ENCODE results near the gene HOTAIR. TPM values are rescaled to one million over a fixed set of nuclear protein-coding genes. Genes with fewer than 3 reads are reported as not detected.

HOTAIR gene
- total RNA-seq, 1 experiment from 2014 or later: 7.9 TPM

DNA sequence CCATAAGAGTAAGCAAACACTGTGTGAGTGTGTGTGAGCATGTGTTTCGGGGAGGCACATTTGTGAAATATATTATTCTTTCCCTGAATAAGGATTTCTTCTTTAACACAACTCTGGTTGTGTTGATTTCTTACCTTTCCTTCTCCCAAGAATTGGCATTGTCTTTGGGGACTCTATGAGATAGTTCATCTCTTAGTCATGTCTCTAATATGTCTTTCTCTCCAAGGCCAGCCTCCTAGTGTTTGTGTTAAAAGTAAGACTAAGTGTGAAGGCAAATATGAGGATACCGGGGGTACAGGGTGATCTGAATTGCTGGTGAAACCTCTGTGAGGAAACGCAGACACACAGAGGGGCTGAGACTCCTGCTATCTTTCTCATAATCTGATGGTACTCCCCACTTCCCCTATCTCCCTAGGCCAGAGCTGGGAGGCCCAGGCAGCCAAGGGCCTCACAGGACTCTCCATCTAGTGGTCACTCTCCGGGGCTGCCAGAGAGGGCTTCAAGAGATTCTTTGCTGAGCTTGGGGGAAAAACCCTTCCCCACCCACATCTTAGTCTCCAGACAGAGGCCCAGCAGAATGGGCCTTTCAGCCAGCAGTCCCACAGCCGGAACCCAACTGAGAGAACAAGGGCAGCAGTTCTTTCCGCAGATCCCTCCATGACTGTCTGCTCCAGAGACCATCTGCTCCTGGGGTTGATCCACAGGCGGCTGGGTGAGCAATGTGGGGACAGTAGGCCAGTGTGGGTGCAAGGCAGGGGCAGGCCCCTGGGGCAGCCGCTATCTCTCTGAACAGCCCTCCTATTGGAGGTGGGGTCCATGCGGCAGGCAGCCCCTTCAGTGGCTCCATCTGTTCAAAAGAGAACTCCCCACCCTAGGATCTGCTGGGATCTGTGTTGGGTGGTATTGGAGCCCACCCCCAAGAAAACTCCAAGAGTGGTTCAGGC lies 25.8 kb downstream of the HOTAIR start:
- Histone ChIP-seq H3K9me2 (ENCODE audit: insufficient read depth) (no peaks in the 10 kb centered on the region), H3F3A (ENCODE audit: insufficient read depth, low read depth) (peaks cover 23% of the 10 kb centered on the region; the same call in 1 of the 2 replicates), H3K4me3 (no peak overlapping the region), H3K27ac (no peak overlapping the region), H3K4me1 (replicated peaks; ENCODE audit: insufficient read depth) (peaks cover 22% of the 10 kb centered on the region), H3K79me2 (ENCODE audit: low read depth) (peaks cover 12% of the 10 kb centered on the region; the same call in 1 of the 2 replicates), H3K4me2 (no peak overlapping the region), H3K9me3 (ENCODE audit: insufficient read depth, low read depth) (no peaks in the 10 kb centered on the region), H2AFZ (no peak overlapping the region), H3K27me3 (ENCODE audit: insufficient read depth, low read depth) (no peaks in the 10 kb centered on the region), H3K36me3 (ENCODE audit: low read depth) (peaks cover 5% of the 10 kb centered on the region; the same call in 1 of the 2 replicates), H4K20me1 (ENCODE audit: insufficient read depth) (no peaks in the 10 kb centered on the region)
- ChIA-PET POLR2A (ENCODE audit: unreplicated experiment) (no interaction called here), CTCF (interaction anchor here (1.0 kb wide), 1 partner anchor 13 kb away, joined by 12 read pairs; no protein-coding TSS in a partner anchor)
- peak in 1 of 2 experiments; percentile 40 for DNase-seq
- BruUV-seq (replicated peaks): no TSS peak
- intact Hi-C loops (cut with micrococcal nuclease; ENCODE audit: unreplicated experiment): no loop called here
- no peak for TF ChIP-seq EZH2 (IDR thresholded peaks at IDR 0.05; ENCODE audit: low read depth)
- TF ChIP-seq, protein P1, sequence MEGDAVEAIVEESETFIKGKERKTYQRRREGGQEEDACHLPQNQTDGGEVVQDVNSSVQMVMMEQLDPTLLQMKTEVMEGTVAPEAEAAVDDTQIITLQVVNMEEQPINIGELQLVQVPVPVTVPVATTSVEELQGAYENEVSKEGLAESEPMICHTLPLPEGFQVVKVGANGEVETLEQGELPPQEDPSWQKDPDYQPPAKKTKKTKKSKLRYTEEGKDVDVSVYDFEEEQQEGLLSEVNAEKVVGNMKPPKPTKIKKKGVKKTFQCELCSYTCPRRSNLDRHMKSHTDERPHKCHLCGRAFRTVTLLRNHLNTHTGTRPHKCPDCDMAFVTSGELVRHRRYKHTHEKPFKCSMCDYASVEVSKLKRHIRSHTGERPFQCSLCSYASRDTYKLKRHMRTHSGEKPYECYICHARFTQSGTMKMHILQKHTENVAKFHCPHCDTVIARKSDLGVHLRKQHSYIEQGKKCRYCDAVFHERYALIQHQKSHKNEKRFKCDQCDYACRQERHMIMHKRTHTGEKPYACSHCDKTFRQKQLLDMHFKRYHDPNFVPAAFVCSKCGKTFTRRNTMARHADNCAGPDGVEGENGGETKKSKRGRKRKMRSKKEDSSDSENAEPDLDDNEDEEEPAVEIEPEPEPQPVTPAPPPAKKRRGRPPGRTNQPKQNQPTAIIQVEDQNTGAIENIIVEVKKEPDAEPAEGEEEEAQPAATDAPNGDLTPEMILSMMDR (conservative IDR thresholded peaks at IDR 0.05): no peak

GRCh38 chr12:53947743-53948142 lies 27.0 kb downstream of the HOTAIR start:
- Histone ChIP-seq H3K9me2 (ENCODE audit: insufficient read depth) (no peaks in the 10 kb centered on the region), H3K4me2 (no peak overlapping the region), H3K4me3 (no peak overlapping the region), H3K36me3 (ENCODE audit: low read depth) (peaks cover 5% of the 10 kb centered on the region; the same call in 1 of the 2 replicates), H3K9me3 (ENCODE audit: insufficient read depth, low read depth) (no peaks in the 10 kb centered on the region), H4K20me1 (ENCODE audit: insufficient read depth) (no peaks in the 10 kb centered on the region), H3K4me1 (replicated peaks; ENCODE audit: insufficient read depth) (peaks cover 25% of the 10 kb centered on the region), H3F3A (ENCODE audit: insufficient read depth, low read depth) (peaks cover 15% of the 10 kb centered on the region; the same call in 1 of the 2 replicates), H3K79me2 (ENCODE audit: low read depth) (peaks cover 24% of the 10 kb centered on the region), H3K27ac (no peak overlapping the region), H2AFZ (no peak overlapping the region), H3K27me3 (ENCODE audit: insufficient read depth, low read depth) (no peaks in the 10 kb centered on the region)
- CTCF ChIA-PET: interaction anchor here (0.6 to 1.0 kb wide), 3 partner anchors 12 to 145 kb away, joined by 12 to 16 read pairs (median 12); no protein-coding TSS in a partner anchor
- BruUV-seq (replicated peaks): no TSS peak
- POLR2A ChIA-PET (ENCODE audit: unreplicated experiment): no interaction called here
- no peak for DNase-seq
- TF ChIP-seq, protein P1 (conservative IDR thresholded peaks at IDR 0.05): no peak
- TF ChIP-seq EZH2 (IDR thresholded peaks at IDR 0.05; ENCODE audit: low read depth): no peak
- intact Hi-C loops (cut with micrococcal nuclease; ENCODE audit: unreplicated experiment): no loop called here

DNA sequence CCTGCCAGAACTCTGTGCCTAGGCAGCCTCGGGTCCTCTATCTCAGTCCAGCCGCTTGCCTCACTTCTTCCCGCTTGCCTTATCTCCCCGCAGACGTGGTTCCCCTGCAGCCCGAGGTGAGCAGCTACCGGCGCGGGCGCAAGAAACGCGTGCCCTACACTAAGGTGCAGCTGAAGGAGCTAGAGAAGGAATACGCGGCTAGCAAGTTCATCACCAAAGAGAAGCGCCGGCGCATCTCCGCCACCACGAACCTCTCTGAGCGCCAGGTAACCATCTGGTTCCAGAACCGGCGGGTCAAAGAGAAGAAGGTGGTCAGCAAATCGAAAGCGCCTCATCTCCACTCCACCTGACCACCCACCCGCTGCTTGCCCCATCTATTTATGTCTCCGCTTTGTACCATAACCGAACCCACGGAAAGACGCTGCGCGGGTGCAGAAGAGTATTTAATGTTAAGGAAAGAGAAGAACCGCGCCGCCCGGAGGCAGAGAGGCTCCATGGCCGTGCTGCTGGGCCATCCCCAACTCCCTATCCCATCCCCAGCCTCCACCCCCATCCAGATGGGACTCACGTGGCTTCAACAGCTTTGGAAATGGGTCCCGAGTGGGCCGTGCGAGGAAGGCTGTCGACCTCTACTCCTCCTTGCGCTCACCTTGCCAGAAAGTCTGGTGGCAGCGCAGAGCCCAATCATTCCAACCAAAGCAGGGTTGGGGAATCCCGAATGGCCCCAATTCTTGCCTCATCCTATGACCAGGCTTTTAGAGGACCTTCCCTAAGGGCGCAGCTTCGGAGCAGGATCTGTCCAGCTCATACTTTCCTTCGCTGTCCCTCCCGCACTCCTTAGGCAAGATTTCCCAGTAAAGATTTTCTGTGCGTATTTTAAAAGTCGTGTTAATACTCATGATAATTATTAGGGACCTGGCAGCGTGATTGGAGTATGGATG lies 29.6 kb downstream of the HOTAIR start:
- CTCF ChIA-PET: no interaction called here
- no peak for DNase-seq
- POLR2A ChIA-PET (ENCODE audit: unreplicated experiment): interaction anchor here (0.6 kb wide), 2 partner anchors 75 to 83 kb away, joined by 6 to 7 read pairs; no protein-coding TSS in a partner anchor
- Histone ChIP-seq H3F3A (ENCODE audit: insufficient read depth, low read depth) (peaks cover 9% of the 10 kb centered on the region; the same call in 1 of the 2 replicates), H3K27me3 (ENCODE audit: insufficient read depth, low read depth) (no peaks in the 10 kb centered on the region), H3K27ac (no peak overlapping the region), H3K36me3 (ENCODE audit: low read depth) (peaks cover 5% of the 10 kb centered on the region; the same call in 1 of the 2 replicates), H3K9me2 (ENCODE audit: insufficient read depth) (no peaks in the 10 kb centered on the region), H3K4me2 (no peak overlapping the region), H3K4me3 (no peak overlapping the region), H3K79me2 (ENCODE audit: low read depth) (peaks cover 49% of the 10 kb centered on the region), H4K20me1 (ENCODE audit: insufficient read depth) (no peaks in the 10 kb centered on the region; the same call in 1 of the 2 replicates), H3K4me1 (replicated peaks; ENCODE audit: insufficient read depth) (peaks cover 28% of the 10 kb centered on the region), H2AFZ (no peak overlapping the region), H3K9me3 (ENCODE audit: insufficient read depth, low read depth) (no peaks in the 10 kb centered on the region)
- no TSS peak for BruUV-seq (replicated peaks)
- no peak for TF ChIP-seq EZH2 (IDR thresholded peaks at IDR 0.05; ENCODE audit: low read depth)
- TF ChIP-seq, protein P1 (conservative IDR thresholded peaks at IDR 0.05): no peak
- intact Hi-C loops (cut with micrococcal nuclease; ENCODE audit: unreplicated experiment): no loop called here

Data from PC-9 (cell line).